HepG2 (cell line): ENCODE measurements around the gene VSX1. TPM values are rescaled to one million over a fixed set of nuclear protein-coding genes. Genes with fewer than 3 reads are reported as not detected.

ENCODE experiments used
- GABPB1 ChIP-seq: IDR thresholded peaks from 2 replicates; pipeline ENCODE4 v1.6.1; 2016; ENCODE audit warnings: mild to moderate bottlenecking, missing genetic modification reagents, moderate library complexity, missing compliant biosample characterization
- HMG20A ChIP-seq: IDR thresholded peaks from 2 replicates; pipeline ENCODE4 v1.6.1; 2016; ENCODE audit warnings: borderline replicate concordance
- PHF8 ChIP-seq: sonication (generic); formaldehyde crosslinking; IDR thresholded peaks from 2 replicates; pipeline ENCODE4 v1.5.0; 2020; ENCODE audit warnings: missing genetic modification reagents
- RFX1 ChIP-seq: fragments of 450-650 bp; IDR thresholded peaks from 2 replicates; pipeline ENCODE4 v1.6.1; 2017
- TAF15 ChIP-seq: fragments of 200-400 bp; formaldehyde crosslinking; IDR thresholded peaks from one replicate; pipeline ENCODE4 v1.6.1; 2018; ENCODE audit warnings: mild to moderate bottlenecking, low read depth, low read length; ENCODE audit not compliant: poor library complexity, severe bottlenecking
- ZFY ChIP-seq: sonication (generic); formaldehyde crosslinking; IDR thresholded peaks from 2 replicates; pipeline ENCODE4 v1.4.0; 2020; ENCODE audit warnings: missing genetic modification reagents
- ZNF10 ChIP-seq: sonication (generic); formaldehyde crosslinking; IDR thresholded peaks from 2 replicates; pipeline ENCODE4 v1.4.0; 2020; ENCODE audit warnings: mild to moderate bottlenecking, low read depth, missing genetic modification reagents, borderline replicate concordance
- ZNF207 ChIP-seq: fragments of 450-650 bp; IDR thresholded peaks from 2 replicates; pipeline ENCODE4 v1.6.1; 2016; ENCODE audit warnings: antibody characterized with exemption, borderline replicate concordance
- ZNF263 ChIP-seq: sonication (generic); formaldehyde crosslinking; IDR thresholded peaks from 2 replicates; pipeline ENCODE4 v1.4.0; 2020; ENCODE audit warnings: missing genetic modification reagents
- ZNF3 ChIP-seq: IDR thresholded peaks from 2 replicates; pipeline ENCODE4 v1.7.0; 2017; ENCODE audit warnings: inconsistent platforms
- polyA plus RNA-seq, 8 experiments: library from polyadenylated mRNA; depleted of rRNA in 3 of 8; stranded (reverse) in 7 of 8; unstranded in 1 of 8; fragments of >200 nt; fragmentation: Illumina TruSeq in 4 of 8; extraction: Trizol in 4 of 8; gene quantifications; 2 replicates each; pipeline versions ENCODE4 v1.2.1 to v1.2.3, GENCODE V29; 2011 to 2016; ENCODE audit warnings: low read depth in 4 of 8, missing spikeins in 1 of 8, mixed read lengths in 1 of 8; ENCODE audit not compliant: insufficient read depth in 1 of 8
- total RNA-seq, 5 experiments: library from RNA; depleted of rRNA; stranded (reverse); fragments of >200 nt; fragmentation: Illumina TruSeq; extraction: Trizol; gene quantifications; 2 replicates each; pipeline ENCODE4 v1.2.3, GENCODE V29; 2016; ENCODE audit warnings: low read depth in 1 of 5
- TF ChIP-seq, protein P1 (sequence below): IDR thresholded peaks from 2 replicates; pipeline ENCODE4 v1.6.1; 2016
- TF ChIP-seq, protein P2 (sequence below), 2 experiments: sonication (generic) in 1 of 2; formaldehyde crosslinking in 1 of 2; IDR thresholded peaks; 2 replicates each; pipeline versions ENCODE4 v1.4.0 to v1.6.1; 2016 to 2020; ENCODE audit warnings: borderline replicate concordance in 1 of 2, low read depth in 1 of 2, mild to moderate bottlenecking in 1 of 2, missing genetic modification reagents in 1 of 2
- TF ChIP-seq, protein P3 (sequence below): sonication (generic); formaldehyde crosslinking; IDR thresholded peaks from 2 replicates; pipeline ENCODE4 v1.5.1; 2020; ENCODE audit warnings: mild to moderate bottlenecking, missing genetic modification reagents, moderate library complexity
- TF ChIP-seq, protein P4 (sequence below): sonication (generic); formaldehyde crosslinking; IDR thresholded peaks from 2 replicates; pipeline ENCODE4 v1.5.1; 2020; ENCODE audit warnings: mild to moderate bottlenecking, moderate library complexity, missing genetic modification reagents

VSX1 gene
- total and polyA plus RNA-seq, 2 of the 13 experiments (the other 11 are each of a cell fraction or from before 2014, with no cell fraction given), result 0.04 TPM; not detected in 1

DNA sequence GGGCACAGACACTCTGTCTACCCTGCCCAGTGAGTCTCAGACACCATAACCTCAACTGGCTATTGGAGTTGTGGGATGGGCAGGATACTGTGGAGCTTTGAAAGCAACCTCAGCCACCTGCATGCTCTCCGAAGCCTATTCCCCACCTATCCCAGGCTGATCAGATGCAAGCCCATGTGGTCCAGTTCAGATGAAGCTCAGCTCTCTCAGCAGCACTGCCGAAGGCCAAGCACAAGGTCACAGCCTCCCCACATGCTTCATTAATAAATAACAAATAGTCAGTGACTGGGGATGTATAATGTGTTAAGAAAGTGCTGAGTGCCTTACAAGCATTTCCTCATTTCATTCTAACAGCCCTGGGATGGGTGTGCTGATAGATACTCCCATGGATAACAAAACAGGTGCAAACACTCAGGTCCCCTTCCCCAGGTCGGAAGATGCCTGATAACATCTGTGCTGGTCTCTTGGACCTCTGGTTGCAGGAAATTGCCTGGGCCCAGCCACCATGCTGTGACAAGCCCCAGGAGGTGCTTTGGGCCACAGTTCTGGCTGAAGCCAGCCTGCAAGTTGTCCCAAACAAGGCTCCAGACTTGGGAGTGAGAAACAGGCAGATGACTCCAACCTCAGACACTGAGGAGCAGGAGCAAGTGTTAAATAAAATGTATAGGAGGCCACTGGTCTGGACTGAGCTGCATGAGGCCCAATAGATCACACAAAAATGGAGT lies 27.7 kb downstream of the VSX1 start (continued):
- TF ChIP-seq ZNF10 (CRISPR knock-in tag) (no peak), ZNF3 (CRISPR knock-in tag) (no peak), PHF8 (CRISPR knock-in tag) (0 out of 2 replicates have a peak, but pooled peaks have one; percentile 13), HMG20A (CRISPR knock-in tag) (no peak), TAF15 (no peak), GABPB1 (CRISPR knock-in tag) (no peak), ZFY (CRISPR knock-in tag) (0 out of 2 replicates have a peak, but pooled peaks have one; percentile 15), ZNF207 (no peak), ZNF263 (CRISPR knock-in tag) (no peak), RFX1 (no peak)
- TF ChIP-seq, protein P1, sequence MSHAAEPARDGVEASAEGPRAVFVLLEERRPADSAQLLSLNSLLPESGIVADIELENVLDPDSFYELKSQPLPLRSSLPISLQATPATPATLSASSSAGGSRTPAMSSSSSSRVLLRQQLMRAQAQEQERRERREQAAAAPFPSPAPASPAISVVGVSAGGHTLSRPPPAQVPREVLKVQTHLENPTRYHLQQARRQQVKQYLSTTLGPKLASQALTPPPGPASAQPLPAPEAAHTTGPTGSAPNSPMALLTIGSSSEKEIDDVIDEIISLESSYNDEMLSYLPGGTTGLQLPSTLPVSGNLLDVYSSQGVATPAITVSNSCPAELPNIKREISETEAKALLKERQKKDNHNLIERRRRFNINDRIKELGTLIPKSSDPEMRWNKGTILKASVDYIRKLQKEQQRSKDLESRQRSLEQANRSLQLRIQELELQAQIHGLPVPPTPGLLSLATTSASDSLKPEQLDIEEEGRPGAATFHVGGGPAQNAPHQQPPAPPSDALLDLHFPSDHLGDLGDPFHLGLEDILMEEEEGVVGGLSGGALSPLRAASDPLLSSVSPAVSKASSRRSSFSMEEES (CRISPR knock-in tag), result no peak
- TF ChIP-seq, protein P2, sequence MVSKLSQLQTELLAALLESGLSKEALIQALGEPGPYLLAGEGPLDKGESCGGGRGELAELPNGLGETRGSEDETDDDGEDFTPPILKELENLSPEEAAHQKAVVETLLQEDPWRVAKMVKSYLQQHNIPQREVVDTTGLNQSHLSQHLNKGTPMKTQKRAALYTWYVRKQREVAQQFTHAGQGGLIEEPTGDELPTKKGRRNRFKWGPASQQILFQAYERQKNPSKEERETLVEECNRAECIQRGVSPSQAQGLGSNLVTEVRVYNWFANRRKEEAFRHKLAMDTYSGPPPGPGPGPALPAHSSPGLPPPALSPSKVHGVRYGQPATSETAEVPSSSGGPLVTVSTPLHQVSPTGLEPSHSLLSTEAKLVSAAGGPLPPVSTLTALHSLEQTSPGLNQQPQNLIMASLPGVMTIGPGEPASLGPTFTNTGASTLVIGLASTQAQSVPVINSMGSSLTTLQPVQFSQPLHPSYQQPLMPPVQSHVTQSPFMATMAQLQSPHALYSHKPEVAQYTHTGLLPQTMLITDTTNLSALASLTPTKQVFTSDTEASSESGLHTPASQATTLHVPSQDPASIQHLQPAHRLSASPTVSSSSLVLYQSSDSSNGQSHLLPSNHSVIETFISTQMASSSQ (IDR thresholded peaks at IDR 0.05; ENCODE audit: low read depth), result no peak
- TF ChIP-seq, protein P2 (CRISPR knock-in tag; IDR thresholded peaks at IDR 0.05; ENCODE audit: borderline replicate concordance), result 0 out of 2 replicates have a peak, but pooled peaks have one; percentile 16
- TF ChIP-seq, protein P3, sequence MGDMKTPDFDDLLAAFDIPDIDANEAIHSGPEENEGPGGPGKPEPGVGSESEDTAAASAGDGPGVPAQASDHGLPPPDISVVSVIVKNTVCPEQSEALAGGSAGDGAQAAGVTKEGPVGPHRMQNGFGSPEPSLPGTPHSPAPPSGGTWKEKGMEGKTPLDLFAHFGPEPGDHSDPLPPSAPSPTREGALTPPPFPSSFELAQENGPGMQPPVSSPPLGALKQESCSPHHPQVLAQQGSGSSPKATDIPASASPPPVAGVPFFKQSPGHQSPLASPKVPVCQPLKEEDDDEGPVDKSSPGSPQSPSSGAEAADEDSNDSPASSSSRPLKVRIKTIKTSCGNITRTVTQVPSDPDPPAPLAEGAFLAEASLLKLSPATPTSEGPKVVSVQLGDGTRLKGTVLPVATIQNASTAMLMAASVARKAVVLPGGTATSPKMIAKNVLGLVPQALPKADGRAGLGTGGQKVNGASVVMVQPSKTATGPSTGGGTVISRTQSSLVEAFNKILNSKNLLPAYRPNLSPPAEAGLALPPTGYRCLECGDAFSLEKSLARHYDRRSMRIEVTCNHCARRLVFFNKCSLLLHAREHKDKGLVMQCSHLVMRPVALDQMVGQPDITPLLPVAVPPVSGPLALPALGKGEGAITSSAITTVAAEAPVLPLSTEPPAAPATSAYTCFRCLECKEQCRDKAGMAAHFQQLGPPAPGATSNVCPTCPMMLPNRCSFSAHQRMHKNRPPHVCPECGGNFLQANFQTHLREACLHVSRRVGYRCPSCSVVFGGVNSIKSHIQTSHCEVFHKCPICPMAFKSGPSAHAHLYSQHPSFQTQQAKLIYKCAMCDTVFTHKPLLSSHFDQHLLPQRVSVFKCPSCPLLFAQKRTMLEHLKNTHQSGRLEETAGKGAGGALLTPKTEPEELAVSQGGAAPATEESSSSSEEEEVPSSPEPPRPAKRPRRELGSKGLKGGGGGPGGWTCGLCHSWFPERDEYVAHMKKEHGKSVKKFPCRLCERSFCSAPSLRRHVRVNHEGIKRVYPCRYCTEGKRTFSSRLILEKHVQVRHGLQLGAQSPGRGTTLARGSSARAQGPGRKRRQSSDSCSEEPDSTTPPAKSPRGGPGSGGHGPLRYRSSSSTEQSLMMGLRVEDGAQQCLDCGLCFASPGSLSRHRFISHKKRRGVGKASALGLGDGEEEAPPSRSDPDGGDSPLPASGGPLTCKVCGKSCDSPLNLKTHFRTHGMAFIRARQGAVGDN (CRISPR knock-in tag), result peak; percentile 35
- TF ChIP-seq, protein P4, sequence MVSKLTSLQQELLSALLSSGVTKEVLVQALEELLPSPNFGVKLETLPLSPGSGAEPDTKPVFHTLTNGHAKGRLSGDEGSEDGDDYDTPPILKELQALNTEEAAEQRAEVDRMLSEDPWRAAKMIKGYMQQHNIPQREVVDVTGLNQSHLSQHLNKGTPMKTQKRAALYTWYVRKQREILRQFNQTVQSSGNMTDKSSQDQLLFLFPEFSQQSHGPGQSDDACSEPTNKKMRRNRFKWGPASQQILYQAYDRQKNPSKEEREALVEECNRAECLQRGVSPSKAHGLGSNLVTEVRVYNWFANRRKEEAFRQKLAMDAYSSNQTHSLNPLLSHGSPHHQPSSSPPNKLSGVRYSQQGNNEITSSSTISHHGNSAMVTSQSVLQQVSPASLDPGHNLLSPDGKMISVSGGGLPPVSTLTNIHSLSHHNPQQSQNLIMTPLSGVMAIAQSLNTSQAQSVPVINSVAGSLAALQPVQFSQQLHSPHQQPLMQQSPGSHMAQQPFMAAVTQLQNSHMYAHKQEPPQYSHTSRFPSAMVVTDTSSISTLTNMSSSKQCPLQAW (CRISPR knock-in tag), result 0 out of 2 replicates have a peak, but pooled peaks have one; percentile 23
